Measurements from ENCODE around the gene CDX1.

Gene CDX1

DNA sequence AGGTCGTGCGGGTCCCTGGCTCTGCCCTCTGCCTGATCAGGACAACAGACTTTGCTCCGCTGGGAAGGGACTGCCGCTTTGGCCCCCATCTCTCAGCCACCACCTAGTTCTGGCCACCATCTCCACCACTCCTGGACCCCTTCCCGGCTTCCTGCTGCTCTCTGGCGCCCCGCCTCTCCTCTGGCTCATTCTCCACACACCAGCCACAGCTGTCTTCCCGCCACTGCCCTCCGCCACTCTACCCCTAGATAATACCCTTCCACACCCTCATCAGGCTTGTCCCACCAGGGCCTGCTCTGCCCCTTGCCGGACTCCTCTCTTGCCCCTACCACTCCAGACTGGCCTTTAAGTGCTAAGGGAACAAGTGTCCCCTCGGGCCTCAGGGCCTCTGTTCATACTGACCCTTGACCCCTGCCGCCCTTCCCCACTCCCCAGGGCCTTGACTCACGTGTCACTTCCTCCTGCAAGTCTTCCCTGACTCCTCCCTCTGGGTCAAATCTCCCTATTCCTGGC is 3.0 kb upstream of the CDX1 start:
- DNase-seq = no peak

DNA sequence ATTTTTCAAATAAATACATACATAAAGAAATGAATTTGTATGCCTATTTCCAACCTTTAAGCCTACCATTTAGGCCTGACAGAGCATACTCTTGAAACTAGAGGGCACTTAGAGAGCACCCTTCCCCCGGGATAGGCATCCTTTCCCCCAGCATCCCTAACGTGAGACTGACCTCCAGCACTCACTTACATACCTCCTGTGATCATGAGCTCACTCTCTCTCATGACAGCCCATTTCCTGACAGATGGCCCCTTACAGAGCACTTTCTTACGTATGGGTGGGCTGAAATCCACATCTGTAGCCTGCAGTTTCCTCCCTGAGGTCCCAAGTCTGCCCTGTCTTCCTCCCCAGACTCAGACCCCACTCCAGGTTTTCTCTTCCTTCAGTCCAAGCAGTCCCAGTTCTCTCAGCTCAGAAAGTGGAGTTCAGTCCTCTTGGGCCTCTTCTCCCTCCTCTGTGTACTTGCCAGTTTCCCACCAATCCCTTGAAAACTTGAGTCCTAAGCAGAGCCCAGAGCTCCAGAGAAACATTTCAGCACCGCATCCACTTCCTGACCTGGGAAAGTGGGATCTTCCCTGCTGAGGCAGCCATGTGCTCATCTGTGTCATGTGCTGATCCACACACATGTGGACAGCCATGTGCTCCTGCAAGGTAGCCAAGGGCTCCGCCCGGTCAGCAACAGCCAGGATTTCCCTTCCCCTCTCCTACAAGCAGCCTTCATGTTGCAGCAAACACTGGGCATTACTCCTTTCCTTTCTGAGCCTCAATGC is 2.2 kb upstream of the CDX1 start:
- no peak for DNase-seq

DNA sequence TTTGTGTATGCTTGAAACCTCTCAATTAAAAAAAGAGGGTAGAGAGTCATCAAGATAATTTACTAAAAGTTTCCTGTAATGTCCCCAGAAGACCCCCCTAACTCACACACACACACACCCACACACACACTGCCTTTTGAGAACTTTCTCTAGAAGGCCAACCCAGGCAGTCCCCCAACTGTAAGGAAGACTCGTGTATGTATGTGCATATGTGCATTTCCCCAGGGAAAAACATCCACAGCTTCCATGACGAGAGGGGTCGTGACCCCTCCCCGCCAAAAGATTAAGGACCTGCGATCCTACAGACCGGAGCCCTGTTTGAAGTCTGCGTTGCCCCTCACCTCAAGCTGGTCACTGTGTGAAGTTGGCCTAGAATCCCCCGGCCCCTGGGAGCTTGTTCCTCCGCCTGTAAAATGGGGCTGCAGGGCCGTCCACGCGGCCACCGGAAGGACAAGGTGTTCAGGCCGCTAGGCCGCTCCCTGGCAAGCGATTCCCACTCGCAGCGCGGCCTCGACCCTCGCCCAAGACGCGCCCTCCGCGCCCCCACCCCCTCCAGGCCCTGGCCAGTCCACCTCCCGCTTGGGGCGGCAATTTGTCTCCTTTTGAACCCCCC is 435 bp upstream of the CDX1 start:
- DNase-seq = no peak

DNA sequence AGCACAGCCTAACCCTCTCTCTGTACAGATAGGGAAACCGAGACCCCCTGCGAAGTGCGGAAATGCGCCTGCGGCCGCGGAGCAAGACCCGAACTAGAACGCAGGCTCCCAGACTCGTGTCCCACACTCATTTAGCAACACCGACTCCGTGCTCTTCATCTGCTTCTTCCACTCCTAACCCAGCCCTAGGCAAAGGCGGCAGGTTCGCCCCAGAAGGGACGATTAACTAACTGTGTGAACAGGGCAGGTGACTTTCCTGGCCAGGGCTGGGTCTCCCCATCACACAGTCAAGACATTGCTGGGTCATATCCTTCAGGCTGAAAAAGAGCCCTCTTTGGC is 903 bp downstream of the CDX1 start:
- DNase-seq = no peak

DNA sequence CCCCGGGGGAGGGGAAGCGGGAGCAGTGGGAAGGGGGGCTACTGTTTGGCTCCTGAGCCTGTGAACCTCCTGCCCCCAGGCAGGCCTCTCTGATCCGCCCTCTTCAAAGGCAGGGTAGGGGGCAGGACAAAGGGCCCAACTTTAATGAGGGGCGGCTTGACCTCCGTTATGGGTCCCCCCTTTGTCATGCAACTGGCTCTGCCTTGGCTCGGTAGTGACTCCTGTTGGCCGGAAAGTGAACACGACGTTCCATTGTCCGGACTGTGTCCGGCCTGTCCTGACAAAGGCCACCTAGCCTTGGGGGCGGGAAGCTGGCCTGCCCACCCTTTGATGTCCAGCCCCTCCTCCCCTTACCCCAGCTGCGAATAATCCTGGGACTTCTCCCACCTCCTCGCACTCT is 1.3 kb downstream of the CDX1 start:
- no peak for DNase-seq

DNA sequence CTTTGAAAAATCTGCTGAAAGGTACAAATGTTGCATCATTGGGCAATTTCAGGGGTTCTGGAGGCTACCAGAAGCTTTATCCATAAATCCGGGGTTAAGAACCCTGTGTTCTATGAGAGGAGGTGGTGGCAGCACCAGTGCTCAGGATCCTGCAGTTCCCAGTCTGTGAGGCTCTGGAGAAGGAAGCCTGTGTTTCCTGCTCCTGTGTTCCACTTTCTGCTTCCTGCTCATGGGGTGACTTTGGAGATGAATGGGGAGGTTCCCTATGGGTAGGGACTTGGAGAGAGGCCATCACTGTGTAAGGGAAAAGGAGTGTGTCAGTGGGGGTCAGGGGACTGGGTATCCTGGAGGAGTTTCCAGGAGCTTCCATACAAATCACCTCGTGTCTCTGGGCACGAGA is 2.3 kb downstream of the CDX1 start:
- DNase-seq = no peak

DNA sequence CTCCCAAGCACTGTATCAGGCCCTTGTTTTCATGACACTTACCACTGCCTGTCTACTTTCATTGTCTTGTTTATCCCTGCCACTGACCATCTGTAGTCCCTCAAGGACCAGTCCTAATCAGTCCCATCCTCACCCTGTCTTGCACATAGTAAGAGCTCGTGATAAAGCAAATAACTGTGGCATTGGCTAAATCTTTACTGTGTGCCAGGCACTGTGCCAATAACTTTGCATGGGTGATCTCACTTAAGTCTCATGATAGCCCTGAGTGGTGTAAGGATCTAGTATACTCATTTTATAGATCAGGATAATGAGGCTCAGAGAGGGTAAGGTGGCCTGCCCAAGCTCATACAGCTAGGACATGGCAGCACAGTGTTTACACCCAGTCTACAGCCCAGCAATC is 5.6 kb downstream of the CDX1 start:
- DNase-seq = no peak

DNA sequence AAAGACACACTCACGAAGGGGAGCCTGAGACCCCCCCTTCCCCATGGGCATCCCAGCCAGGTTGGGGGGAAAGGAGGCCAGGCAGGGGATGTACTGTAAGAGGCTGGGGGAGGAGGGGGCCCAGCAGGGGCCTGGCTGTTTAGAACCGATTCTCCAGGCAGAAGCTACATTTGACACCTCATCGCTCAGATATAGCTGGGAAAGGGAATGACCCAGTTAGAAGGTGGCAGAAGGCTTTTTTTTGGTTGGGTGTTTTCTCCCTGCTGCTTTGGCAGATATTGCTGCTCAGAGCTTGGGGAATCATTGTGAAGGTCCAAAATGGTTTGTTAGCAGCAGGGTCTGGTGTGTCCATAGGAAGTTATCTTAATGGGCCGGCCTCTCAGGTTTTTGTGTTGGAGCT is 6.0 kb downstream of the CDX1 start:
- no peak for DNase-seq

DNA sequence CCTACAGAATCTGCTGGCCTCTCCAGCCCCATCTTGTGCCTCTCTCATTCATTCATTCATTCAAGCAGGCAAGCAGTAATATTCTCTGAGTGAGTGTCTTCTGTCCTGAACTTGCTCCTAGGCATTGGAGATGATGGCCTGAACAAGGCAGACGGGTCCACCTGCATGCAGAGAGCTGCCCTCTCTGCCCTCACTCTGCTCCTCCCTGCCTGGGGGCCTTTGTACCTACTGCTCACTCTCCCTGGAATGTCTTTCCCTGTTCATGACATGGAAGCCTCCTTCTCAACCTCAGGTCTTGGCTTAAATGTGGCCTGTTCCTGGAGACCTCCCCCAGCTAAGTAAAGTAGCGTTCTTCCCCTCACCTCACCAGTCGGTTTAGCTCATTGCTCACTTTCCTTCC is 6.6 kb downstream of the CDX1 start:
- DNase-seq = no peak

DNA sequence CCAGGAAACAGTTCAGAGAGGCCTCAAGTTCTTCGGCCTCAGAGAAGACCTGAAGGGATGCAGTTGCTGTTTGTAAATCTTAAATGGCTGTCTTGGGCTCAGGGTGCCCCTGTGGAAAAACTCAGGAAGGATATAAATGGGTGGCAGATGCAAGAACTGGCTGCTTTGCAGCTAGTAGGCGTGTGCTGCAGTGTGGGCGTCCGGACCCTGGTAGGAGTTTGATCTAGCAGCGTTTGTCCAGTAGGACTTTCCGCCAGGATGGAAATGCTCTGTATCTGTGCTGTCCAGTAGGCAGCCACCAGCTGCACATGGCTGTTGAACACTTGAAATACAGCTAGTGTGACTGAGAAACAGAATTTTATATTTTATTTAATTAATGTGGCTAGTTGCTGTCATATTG is 7.7 kb downstream of the CDX1 start:
- DNase-seq = no peak

DNA sequence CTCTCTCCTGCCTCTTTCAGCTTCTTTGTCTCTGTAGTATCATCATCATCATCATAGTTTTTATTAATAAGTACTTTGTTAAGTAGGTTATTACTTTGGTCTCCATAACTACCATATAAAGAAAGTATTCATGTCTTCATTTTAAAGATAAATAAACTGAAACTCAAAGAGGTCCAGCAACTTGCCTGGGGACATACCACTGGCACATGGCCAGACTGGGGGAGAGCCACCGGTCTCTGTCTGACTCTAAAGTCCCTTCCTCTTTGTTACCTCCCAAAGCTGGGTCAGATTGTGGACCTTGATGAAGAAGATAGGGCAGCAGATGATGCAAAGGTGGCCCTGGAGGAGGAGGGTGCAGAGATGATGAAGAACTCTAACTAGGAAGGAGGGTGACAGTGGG is 8.5 kb downstream of the CDX1 start:
- no peak for DNase-seq

DNA sequence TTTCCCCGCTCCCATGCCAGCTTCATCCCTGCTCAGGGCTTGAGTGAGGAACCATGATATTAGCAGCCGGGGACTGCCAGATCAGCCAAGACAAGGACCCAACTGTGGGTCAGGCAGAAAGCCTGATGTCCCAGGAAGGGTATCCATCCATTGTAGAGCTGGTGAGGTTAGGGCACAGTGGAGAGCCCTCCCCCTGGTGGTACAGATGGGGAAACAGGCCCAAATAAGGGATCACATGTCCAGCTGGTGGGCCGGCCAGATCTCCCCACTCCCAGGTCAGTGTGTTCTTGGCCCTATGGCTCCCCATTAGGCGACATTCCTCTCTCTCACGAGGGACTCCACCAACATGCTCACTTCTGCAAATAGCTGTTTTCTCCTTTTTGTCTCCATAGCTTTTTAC is 9.0 kb downstream of the CDX1 start:
- no peak for DNase-seq

DNA sequence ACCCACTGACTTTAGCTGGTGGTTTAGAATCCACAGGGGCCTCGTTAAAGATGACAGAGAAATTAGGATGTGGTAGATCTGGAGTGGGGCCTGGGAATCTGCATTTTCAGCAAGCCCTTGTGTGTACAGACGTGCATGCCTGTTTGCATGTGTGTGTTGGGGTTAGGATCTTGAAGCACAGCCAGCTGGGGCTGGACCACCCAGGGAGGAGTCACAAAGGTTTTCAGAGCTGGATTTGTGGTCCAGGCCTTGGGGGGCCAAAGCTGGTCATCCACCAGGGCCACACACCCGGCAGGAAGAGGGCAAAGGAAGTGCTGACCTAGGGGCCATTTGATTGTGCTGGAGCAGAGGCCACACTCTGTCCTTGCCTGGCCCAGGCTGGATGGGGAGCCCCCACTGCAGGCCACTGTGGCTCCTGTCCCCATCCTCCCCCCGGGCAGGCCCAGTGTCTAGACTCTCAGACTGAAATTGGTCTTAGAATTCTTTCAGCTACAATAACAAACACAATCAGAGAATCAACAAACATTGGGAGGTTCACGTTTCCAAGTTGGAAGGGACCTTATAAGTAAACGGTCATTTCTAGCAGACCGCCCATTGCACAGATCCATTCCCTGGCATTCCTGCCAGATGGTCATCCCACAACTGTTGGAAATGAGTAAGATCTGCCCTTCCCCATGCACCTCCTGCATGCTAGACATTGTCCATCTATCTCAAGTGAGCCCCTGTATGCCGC is 10.3 kb downstream of the CDX1 start:
- DNase-seq = no peak

DNA sequence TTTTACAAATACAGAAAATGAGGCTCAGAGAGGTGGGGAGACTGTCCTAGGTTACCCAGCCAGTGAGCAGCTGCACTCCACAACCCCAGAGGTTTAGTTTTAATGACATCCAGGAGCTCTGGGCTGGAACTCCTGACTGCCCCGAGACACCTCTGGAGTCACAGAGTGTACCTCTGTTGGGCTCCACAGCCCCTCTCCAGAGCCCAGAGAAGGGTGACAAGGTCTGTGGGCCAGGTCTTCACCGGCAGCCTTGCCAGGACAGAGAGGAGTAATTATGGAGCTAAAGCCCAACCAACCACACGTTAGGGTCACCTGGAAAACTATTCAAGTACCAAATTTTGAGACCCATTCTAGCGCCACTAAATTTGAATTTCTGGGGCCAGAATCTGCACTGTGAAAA is 11.1 kb downstream of the CDX1 start:
- no peak for DNase-seq

DNA sequence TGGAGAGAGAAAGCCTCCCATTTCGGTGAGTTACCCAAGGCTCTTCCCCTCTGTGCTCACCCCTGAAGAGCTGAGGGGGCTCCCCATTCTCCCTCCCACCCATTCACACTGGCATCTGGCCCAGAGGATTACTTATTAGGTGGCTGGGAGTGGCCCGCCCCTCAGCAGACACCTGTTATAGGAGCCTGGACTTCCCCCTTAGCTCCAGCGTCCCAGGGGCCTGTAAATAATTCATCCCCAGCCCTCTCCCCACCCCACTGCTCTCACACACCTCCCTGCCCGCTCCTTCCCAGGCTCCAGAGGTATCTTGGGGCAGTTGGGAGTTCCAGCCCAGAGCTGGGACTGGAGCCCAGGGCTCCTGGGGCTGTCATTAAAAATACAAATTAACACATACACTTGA is 11.7 kb downstream of the CDX1 start:
- DNase-seq = no peak

DNA sequence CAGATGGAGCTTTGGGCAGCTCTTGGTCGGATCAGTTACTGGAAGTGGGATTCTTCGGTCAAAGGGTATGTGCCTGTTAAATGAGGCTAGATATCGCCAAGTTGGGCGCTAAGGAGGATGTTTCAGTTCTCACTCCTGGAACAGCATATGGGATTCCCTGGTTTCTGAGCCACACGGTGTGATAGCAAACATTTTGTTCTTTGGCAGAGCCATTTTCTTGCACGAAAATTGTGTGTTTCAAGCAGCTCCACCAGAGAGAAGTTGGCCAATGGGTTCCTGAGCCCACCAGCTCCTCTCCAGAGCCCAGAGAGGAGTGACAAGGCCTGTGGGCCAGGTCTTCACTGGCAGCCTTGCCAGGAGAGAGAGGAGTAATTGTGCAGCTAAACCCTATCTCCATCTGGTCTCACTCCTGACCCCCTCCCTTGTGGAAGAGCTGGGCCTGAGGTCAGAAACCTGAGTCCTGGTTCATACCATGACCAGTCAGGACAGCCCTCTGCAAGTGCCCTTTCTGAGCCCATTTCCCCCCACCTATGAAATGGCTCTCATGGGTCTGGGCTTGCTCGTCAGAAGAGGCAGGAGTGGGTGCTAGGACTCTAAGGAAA is 12.5 kb downstream of the CDX1 start:
- DNase-seq = no peak

DNA sequence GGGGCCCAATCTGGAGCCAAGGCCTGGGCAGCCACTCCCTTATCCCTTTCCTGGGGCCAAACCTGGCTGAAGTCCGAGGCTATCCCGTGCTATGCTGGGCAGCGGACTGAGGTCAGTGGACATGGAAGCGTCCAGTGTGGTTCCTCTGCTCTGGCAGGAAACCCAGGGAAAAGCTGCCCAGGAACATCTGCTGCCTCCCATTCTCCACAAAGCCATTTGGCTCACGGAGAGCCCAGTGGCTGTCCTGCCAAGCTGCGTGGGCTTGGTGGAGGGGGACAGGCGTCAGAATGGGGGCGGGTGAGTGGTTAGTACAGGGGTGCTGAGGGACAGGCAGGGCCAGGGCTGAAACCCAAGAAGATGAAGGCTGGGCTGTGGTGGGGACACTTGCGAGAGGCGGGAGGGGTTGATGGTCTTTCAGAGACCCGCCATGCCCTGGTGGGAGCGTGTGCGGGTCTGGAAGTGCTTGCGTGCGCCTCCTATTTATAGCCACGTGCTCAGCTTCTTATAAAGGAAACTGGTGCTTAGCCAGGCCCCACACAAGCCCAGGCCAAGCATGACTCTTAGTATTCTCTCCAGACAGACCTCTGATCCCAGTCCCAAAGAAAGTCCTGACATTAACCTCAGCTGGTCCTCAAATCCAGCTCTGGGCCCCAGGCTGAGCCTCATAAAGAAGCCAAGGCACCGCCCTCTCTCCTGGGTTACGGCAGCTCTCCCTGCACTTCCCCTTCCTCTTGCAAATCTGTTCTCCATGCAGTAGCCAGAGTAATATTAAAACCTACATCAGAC is 13.9 kb downstream of the CDX1 start:
- DNase-seq = no peak

DNA sequence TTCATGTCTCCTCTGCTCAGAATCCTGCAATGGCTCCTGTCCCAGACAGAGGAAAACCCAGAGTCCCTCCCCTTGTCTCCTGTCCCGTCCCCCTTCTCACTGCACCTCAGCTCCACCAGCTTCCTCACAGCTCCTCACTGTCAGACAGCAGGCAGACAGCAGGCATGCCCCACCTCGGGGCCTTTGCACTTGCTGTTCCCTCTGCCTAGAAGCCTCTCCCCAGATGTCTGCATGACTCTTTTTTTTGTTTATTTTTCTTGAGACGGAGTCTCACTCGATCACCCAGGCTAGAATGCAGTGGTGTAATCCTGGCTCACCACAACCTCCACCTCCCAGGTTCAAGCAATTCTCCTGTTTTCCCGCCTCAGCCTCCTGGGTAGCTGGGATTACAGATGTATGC is 14.4 kb downstream of the CDX1 start:
- DNase-seq = no peak

DNA sequence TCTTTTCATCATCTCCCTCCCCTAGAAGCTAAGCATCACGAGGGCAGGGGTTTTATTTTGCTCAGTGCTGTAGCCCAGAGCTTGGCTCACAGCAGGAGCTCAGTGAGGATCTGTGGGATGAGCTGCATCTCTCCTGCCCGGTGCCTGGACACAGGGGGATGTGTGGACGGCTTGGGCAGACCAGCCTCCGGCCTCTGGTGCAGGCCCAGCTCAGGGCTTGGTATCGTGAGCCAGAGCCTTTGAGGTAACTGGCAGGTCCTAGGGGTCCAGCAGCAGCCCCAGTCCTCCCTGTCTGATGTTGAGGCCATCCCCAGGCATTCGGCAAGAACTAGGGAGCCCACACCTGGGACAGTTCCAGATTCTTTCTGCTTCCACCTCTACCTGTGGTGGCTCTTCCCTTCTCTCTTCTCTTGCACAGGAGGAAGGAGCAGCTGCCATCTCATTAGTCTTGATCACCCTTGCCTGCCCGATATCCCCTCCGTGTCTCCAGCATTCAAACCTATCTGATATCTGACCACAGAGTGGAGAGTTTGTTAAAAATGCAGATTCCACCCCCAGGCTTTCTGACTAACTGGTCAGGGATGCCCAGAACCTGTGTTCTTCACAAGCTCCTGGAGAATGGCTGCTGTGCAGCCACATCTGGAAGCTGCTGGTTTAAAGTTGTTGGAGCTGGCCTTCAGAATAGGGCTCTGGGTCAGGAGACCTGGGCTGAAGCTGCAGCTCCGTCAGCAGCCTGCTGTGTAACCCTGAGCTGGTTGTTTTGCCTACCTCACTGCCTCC is 15.4 kb downstream of the CDX1 start:
- no peak for DNase-seq

DNA sequence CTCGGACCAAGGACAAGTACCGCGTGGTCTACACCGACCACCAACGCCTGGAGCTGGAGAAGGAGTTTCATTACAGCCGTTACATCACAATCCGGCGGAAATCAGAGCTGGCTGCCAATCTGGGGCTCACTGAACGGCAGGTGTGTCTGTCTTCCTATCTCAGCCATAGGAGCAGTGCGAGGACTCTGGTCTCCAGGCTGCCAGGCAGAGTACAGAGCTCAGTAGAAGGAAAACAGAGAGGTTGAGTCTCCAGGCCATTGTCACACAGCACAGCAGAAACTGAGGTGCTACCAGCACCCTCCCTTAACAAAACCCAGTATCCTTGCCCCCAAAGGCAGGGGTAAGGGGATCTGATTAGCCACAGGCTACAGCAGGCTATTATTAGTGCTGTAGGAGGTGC is 16.2 kb downstream of the CDX1 start:
- no peak for DNase-seq

DNA sequence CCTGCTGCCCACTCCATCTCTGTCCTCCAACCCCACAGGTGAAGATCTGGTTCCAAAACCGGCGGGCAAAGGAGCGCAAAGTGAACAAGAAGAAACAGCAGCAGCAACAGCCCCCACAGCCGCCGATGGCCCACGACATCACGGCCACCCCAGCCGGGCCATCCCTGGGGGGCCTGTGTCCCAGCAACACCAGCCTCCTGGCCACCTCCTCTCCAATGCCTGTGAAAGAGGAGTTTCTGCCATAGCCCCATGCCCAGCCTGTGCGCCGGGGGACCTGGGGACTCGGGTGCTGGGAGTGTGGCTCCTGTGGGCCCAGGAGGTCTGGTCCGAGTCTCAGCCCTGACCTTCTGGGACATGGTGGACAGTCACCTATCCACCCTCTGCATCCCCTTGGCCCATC is 16.9 kb downstream of the CDX1 start:
- no peak for DNase-seq

DNA sequence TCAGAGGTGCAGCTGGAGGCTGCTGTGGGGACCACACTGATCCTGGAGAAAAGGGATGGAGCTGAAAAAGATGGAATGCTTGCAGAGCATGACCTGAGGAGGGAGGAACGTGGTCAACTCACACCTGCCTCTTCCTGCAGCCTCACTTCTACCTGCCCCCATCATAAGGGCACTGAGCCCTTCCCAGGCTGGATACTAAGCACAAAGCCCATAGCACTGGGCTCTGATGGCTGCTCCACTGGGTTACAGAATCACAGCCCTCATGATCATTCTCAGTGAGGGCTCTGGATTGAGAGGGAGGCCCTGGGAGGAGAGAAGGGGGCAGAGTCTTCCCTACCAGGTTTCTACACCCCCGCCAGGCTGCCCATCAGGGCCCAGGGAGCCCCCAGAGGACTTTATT is 17.4 kb downstream of the CDX1 start:
- DNase-seq = no peak

Data from NCI-H1105 (cell line).